NCI-H1417 treated with DMSO at 0.1 percent for 48 hours (cell line): Measurements from ENCODE around the gene CELF5.
"Not testable (repeated sequence)": the region's sequence is repeated elsewhere in the genome, so short reads cannot be mapped to it uniquely, and the experiment has no call there.

ENCODE experiments used
- DNase-seq: peaks from one replicate; lab custom pipeline; 2025; lab: John Stamatoyannopoulos, UW

Gene CELF5

GRCh38 chr19:3190470-3190770 is 34.0 kb upstream of the CELF5 start:
- DNase-seq = no peak

- no peak for DNase-seq
Measured at GRCh38 chr19:3190921-3191805, 33.3 kb upstream of the CELF5 start.

GRCh38 chr19:3191806-3192104 is 32.7 kb upstream of the CELF5 start:
- DNase-seq = not testable (repeated sequence)

GRCh38 chr19:3192228-3192635 is 32.2 kb upstream of the CELF5 start:
- DNase-seq = no peak

- DNase-seq = no peak
Measured at GRCh38 chr19:3192684-3193083, 31.8 kb upstream of the CELF5 start.

- DNase-seq = no peak
Measured at GRCh38 chr19:3193256-3194105, 31.0 kb upstream of the CELF5 start.

- no peak for DNase-seq
Measured at GRCh38 chr19:3194106-3195087, 30.1 kb upstream of the CELF5 start.

GRCh38 chr19:3196064-3196932 is 28.2 kb upstream of the CELF5 start:
- no peak for DNase-seq

- DNase-seq = no peak
Measured at GRCh38 chr19:3196933-3197205, 27.6 kb upstream of the CELF5 start.

GRCh38 chr19:3198901-3199700 is 25.4 kb upstream of the CELF5 start:
- no peak for DNase-seq

- DNase-seq = no peak
Measured at GRCh38 chr19:3201072-3201700, 23.3 kb upstream of the CELF5 start.

GRCh38 chr19:3201911-3202310 is 22.6 kb upstream of the CELF5 start:
- no peak for DNase-seq

- DNase-seq = no peak
Measured at GRCh38 chr19:3202346-3202745, 22.1 kb upstream of the CELF5 start.

- not testable (repeated sequence) for DNase-seq
Measured at GRCh38 chr19:3202895-3203294, 21.6 kb upstream of the CELF5 start.

GRCh38 chr19:3203805-3204645 is 20.4 kb upstream of the CELF5 start:
- DNase-seq = no peak

GRCh38 chr19:3204646-3205275 is 19.7 kb upstream of the CELF5 start:
- no peak for DNase-seq

GRCh38 chr19:3206216-3206953 is 18.1 kb upstream of the CELF5 start:
- DNase-seq = no peak
